ENCODE data around the gene CALD1.
"Not testable (repeated sequence)": the region's sequence is repeated elsewhere in the genome, so short reads cannot be mapped to it uniquely, and the experiment has no call there.

Gene CALD1

GRCh38 chr7:134962270-134962780, 182.9 kb downstream of the CALD1 start:
- no peak for DNase-seq

- no peak for DNase-seq
These were observed 183.6 kb downstream of the CALD1 start for GRCh38 chr7:134963036-134963435.

GRCh38 chr7:134966691-134967090, 187.3 kb downstream of the CALD1 start:
- DNase-seq = no peak

DNA sequence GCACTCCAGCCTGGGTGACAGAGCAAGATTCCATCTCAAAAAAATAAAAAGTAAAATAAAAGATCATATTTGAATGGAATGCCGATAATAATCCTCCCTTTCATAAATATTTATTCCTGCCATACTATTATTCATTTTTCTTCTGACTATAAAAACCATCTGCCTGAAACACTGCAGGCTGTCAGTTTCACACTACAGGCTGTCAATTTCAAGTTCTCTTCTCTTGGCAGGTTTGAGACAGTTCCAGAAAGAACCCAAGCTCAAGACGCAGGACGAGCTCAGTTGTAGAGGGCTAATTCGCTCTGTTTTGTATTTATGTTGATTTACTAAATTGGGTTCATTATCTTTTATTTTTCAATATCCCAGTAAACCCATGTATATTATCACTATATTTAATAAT, 188.7 kb downstream of the CALD1 start:
- DNase-seq = no peak

GRCh38 chr7:134981645-134982044, 202.2 kb downstream of the CALD1 start:
- not testable (repeated sequence) for DNase-seq

GRCh38 chr7:134985894-134986362, 206.5 kb downstream of the CALD1 start:
- no peak for DNase-seq

- peak; percentile 85 for DNase-seq
These were observed 207.2 kb downstream of the CALD1 start, which contains the start of gene AGBL3 for GRCh38 chr7:134986363-134987251. AGBL3 (plus strand) TSS chr7:134986508; CDS start chr7:134987934, 1,426 bp downstream.

- DNase-seq = no peak
These were observed 208.7 kb downstream of the CALD1 start for GRCh38 chr7:134988161-134988560.

GRCh38 chr7:134991469-134992339, 212.3 kb downstream of the CALD1 start:
- DNase-seq = no peak

- DNase-seq = no peak
These were observed 213.3 kb downstream of the CALD1 start for GRCh38 chr7:134992626-134993179.

GRCh38 chr7:134993877-134994456, 214.5 kb downstream of the CALD1 start:
- no peak for DNase-seq

DNA sequence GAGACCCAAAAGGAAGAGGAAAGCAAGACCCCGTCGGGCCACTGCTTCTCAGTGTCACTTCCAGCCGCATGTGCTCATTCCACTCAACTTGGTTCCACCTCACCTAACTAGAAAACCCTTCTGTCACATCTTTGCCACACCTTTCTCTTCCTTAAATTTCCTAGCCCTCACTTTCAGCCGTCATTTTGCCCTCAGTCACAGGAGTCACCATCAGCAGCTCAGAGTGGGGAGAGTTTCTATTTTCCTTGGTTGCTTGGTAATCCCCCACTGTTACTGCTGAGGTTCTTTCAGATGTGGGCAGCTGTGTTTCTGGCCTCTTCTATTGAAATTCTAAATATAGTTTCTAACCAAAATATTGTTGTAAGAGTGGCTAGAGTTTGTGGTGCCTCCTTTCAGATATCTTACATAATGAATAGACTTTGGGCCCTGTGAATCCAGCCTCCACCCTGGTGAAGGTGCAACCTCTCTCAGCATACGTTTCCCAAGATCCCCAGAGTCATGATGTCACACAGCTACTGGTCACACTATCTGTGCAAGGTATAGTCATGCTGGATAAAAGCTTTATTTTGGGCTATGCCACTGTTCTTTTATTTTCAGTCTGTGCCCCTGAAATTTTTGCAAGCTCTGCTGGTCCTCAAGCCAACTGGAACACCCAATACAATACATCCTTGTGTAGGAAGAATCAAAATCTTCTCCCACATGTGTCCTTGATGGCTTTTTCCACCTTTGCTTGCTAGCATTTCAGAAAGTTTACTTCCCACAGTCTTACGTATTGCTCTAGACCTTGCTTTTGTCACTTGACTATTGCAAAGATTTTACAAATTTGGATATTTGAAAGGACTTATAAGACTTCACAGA, 216.0 kb downstream of the CALD1 start:
- peak; percentile 9 for DNase-seq

DNA sequence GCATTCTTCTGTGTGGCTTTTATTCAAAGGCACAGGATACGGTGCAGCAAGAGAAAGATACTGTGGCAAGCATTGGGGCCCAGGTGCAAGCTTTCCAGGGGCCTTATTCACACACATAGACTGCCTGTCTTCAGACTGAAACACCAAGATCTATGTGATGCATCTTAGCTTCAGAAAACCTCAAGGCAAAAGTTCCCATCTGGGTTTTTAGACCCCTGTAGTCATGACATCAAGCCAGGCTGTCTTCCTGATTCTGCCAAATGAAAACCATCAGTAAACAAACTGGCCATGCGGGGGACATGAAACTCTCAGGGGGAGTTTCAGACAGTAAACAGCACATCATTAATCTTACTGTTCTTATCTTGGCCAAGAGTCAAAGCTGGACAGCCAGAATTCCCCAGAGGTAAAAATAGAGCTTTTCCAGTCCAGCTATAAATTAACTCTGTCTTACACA, 216.7 kb downstream of the CALD1 start:
- no peak for DNase-seq

GRCh38 chr7:134997214-134997885, 217.9 kb downstream of the CALD1 start:
- DNase-seq = no peak

DNA sequence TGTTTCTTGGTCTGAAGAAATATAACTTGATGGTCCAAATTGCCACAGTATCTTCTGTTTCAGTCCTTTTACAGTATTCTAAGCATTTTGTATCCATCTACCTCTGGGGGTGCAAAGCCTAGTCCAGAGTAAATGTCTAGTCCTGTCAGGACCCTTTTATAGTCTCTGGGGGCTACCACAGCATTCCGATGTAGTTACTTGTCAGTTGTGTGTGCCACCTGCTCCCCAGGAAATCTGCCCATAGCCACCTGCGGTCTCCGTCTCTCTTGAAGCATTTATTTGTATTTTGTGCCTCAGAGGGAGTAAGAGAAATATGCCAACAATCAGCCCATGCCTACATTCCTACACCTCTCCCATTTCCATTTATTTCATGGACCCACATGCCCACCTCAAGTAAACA, 219.7 kb downstream of the CALD1 start:
- DNase-seq = no peak

GRCh38 chr7:135001390-135002165, 222.1 kb downstream of the CALD1 start:
- DNase-seq = no peak

DNA sequence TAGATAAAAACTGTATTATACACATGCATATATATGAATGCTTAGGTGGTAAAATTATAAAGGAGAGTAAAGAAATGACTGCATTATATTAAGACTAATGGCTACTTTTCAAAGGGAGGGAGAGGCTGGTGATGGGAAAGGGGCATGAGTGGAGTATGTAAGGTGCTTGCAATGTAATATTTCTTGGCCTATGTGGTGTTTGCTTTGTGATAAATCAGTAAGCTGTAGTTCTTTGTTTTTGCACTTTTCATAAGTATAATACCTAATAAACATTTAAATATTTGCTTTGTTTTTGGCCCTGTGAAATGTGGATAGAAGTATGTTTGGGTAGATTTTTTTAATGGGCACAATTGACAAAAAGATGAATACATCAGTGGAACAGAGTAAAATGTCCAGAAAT, 232.8 kb downstream of the CALD1 start:
- no peak for DNase-seq

All from effector CD8-positive, alpha-beta T cell (primary cell).